CD4-positive, alpha-beta memory T cell (primary cell): ENCODE results near the gene HOOK1. TPM values are rescaled to one million over a fixed set of nuclear protein-coding genes. Genes with fewer than 3 reads are reported as not detected.

Source experiments
- CTCF ChIA-PET: fragments of 350-600 bp; sonication (Branson Sonifier 250); formaldehyde crosslinking; loops from one replicate; lab custom pipeline; 2021; ENCODE audit warnings: inconsistent platforms; ENCODE audit not compliant: partially characterized antibody; lab: Charles Lee
- POLR2A ChIA-PET: fragments of 350-600 bp; sonication (Branson Sonifier 250); formaldehyde crosslinking; loops from one replicate; lab custom pipeline; 2021; ENCODE audit not compliant: partially characterized antibody; lab: Charles Lee
- DNase-seq, 5 donors: peaks; one replicate each; pipeline versions ENCODE4 v3.0.0 to v3.0.0-alpha.2; 2020 to 2022; ENCODE audit warnings: mixed read lengths in 1 of 5
- H3K27ac ChIP-seq: one replicate; pipeline ENCODE4 v1.7.0; 2013; ENCODE audit warnings: low read depth, low read length
- H3K27me3 ChIP-seq: 2 replicates; pipeline ENCODE4 v1.7.0; 2013; ENCODE audit warnings: mild to moderate bottlenecking, low read length, moderate library complexity; ENCODE audit not compliant: insufficient read depth
- H3K36me3 ChIP-seq: 2 replicates; pipeline ENCODE4 v1.7.0; 2013; ENCODE audit warnings: mild to moderate bottlenecking, low read length, moderate library complexity; ENCODE audit not compliant: insufficient read depth
- H3K4me1 ChIP-seq: 2 replicates; pipeline ENCODE4 v1.7.0; 2013; ENCODE audit warnings: mild to moderate bottlenecking, low read length, moderate library complexity; ENCODE audit not compliant: insufficient read depth
- H3K4me3 ChIP-seq, 2 donors: one replicate each; pipeline ENCODE4 v1.7.0; 2013; ENCODE audit warnings: low read length in 2 of 2, mild to moderate bottlenecking in 1 of 2
- H3K9me3 ChIP-seq, 2 donors: one replicate each; pipeline ENCODE4 v1.7.0; 2013; ENCODE audit warnings: low read length in 2 of 2, control low read depth in 1 of 2; ENCODE audit not compliant: control insufficient read depth in 1 of 2
- H3K27ac Mint-ChIP-seq, 7 donors: one replicate each; pipeline ENCODE4 v1.8.0; 2020 to 2021; ENCODE audit warnings: mixed read lengths in 7 of 7, mild to moderate bottlenecking in 6 of 7, inconsistent platforms in 3 of 7, moderate library complexity in 3 of 7
- H3K27me3 Mint-ChIP-seq, 2 donors: one replicate each; pipeline ENCODE4 v1.8.0; 2020 to 2021; ENCODE audit warnings: mixed read lengths in 2 of 2
- H3K36me3 Mint-ChIP-seq, 2 donors: one replicate each; pipeline ENCODE4 v1.8.0; 2020 to 2021; ENCODE audit warnings: mixed read lengths in 2 of 2, inconsistent platforms in 1 of 2, mild to moderate bottlenecking in 1 of 2
- H3K4me1 Mint-ChIP-seq, 4 donors: one replicate each; pipeline ENCODE4 v1.8.0; 2020 to 2021; ENCODE audit warnings: mixed read lengths in 4 of 4, mild to moderate bottlenecking in 1 of 4
- H3K4me3 Mint-ChIP-seq, 8 donors: one replicate each; pipeline ENCODE4 v1.8.0; 2020 to 2021; ENCODE audit warnings: mixed read lengths in 8 of 8, mild to moderate bottlenecking in 7 of 8, moderate library complexity in 6 of 8, inconsistent platforms in 3 of 8
- H3K9me3 Mint-ChIP-seq, 8 donors: one replicate each; pipeline ENCODE4 v1.8.0; 2020 to 2021; ENCODE audit warnings: mixed read lengths in 8 of 8, mild to moderate bottlenecking in 5 of 8, inconsistent platforms in 3 of 8, moderate library complexity in 1 of 8
- intact Hi-C: fragments of 100-400 bp; cut with micrococcal nuclease; formaldehyde crosslinking; loops from one replicate; pipeline ENCODE4 v1.15.1; 2023
- polyA plus RNA-seq, 2 donors: library from polyadenylated mRNA; unstranded; fragments of 300-500 nt; fragmentation: Illumina TruSeq; gene quantifications; one replicate each; pipeline ENCODE4 v1.2.3, GENCODE V29; 2021
- total RNA-seq, 2 experiments: library from RNA; stranded (reverse); gene quantifications; one replicate each; pipeline ENCODE4 v1.2.3, GENCODE V29; 2021

Gene HOOK1
- total and polyA plus RNA-seq, 4 experiments from 2014 or later = 9.3 to 19.2 (median 13.3) TPM

GRCh38 chr1:59804301-59804700 is 10.4 kb upstream of the HOOK1 start:
- peaks cover 0 to 4% (median 0%) of the 10 kb centered on the region in 8 donors for H3K9me3 Mint-ChIP-seq
- no peaks in the 10 kb centered on the region for H3K36me3 Mint-ChIP-seq
- H3K4me1 Mint-ChIP-seq = peaks cover 0 to 1% (median 0%) of the 10 kb centered on the region in 4 donors
- ChIA-PET CTCF (no interaction called here), POLR2A (interaction anchor here (0.7 kb wide), 1 partner anchor 8 kb away, joined by 3 read pairs; no protein-coding TSS in a partner anchor)
- H3K27me3 Mint-ChIP-seq = peaks cover 14 to 18% of the 10 kb centered on the region in 2 donors
- Histone ChIP-seq H3K4me3 (no peak overlapping the region), H3K27ac (no peak overlapping the region), H3K27me3 (peaks cover 4% of the 10 kb centered on the region), H3K9me3 (no peaks in the 10 kb centered on the region), H3K36me3 (no peaks in the 10 kb centered on the region), H3K4me1 (no peaks in the 10 kb centered on the region)
- H3K4me3 Mint-ChIP-seq = no peak overlapping the region
- no peak for DNase-seq
- no peak overlapping the region for H3K27ac Mint-ChIP-seq
- intact Hi-C loops = no loop called here

GRCh38 chr1:59805554-59805953 is 9.2 kb upstream of the HOOK1 start:
- Mint-ChIP-seq H3K27ac (no peak overlapping the region), H3K9me3 (peaks cover 0 to 4% (median 0%) of the 10 kb centered on the region in 8 donors), H3K4me1 (peaks cover 0 to 1% (median 0%) of the 10 kb centered on the region in 4 donors), H3K27me3 (peaks cover 20 to 21% of the 10 kb centered on the region in 2 donors), H3K4me3 (no peak overlapping the region), H3K36me3 (no peaks in the 10 kb centered on the region)
- intact Hi-C loops = no loop called here
- Histone ChIP-seq H3K27me3 (peaks cover 3% of the 10 kb centered on the region), H3K36me3 (no peaks in the 10 kb centered on the region), H3K9me3 (no peaks in the 10 kb centered on the region), H3K4me3 (no peak overlapping the region), H3K27ac (no peak overlapping the region), H3K4me1 (no peaks in the 10 kb centered on the region)
- CTCF ChIA-PET = interaction anchor here (1.0 kb wide), 1 partner anchor 40 kb away, joined by 3 read pairs; no protein-coding TSS in a partner anchor
- POLR2A ChIA-PET = no interaction called here
- no peak for DNase-seq

- Histone ChIP-seq H3K9me3 (no peaks in the 10 kb centered on the region), H3K27ac (peak overlapping the region; percentile 70), H3K4me3 (peak overlapping the region in 1 of 2 donors; percentile 52), H3K4me1 (peaks cover 20% of the 10 kb centered on the region), H3K27me3 (no peaks in the 10 kb centered on the region), H3K36me3 (no peaks in the 10 kb centered on the region)
- Mint-ChIP-seq H3K27ac (peak overlapping the region in 6 of 7 donors; percentile 79 to 96 (median 91)), H3K4me3 (peak overlapping the region in 5 of 8 donors; percentile 82 to 93 (median 88)), H3K36me3 (no peaks in the 10 kb centered on the region), H3K27me3 (peaks cover 10 to 14% of the 10 kb centered on the region in 2 donors), H3K9me3 (no peaks in the 10 kb centered on the region), H3K4me1 (peaks cover 3 to 6% (median 5%) of the 10 kb centered on the region in 4 donors)
- ChIA-PET CTCF (interaction anchor here (1.6 kb wide), 1 partner anchor 55 kb away, joined by 4 read pairs; no protein-coding TSS in a partner anchor), POLR2A (interaction anchor here (0.9 to 2.6 kb wide), 3 partner anchors 10 to 1268 kb away, joined by 3 to 8 read pairs (median 4); partner anchors contain the start of genes JUN and OMA1)
- peak; percentile 86 to 94 (median 92) for DNase-seq
- intact Hi-C loops = loop anchor here (1.0 to 10.0 kb wide), 3 partner anchors 1114 to 1910 kb away; partner anchors contain the start of genes MYSM1, OMA1 and TM2D1
Observed at GRCh38 chr1:59814180-59814900, 409 bp upstream of the HOOK1 start.

- H3K27me3 Mint-ChIP-seq = peaks cover 5 to 8% of the 10 kb centered on the region in 2 donors
- peak in 1 of 5 donors; percentile 31 for DNase-seq
- Histone ChIP-seq H3K36me3 (no peaks in the 10 kb centered on the region), H3K27me3 (no peaks in the 10 kb centered on the region), H3K4me3 (peak overlapping the region in 1 of 2 donors; percentile 52), H3K9me3 (no peaks in the 10 kb centered on the region), H3K4me1 (peaks cover 20% of the 10 kb centered on the region), H3K27ac (no peak overlapping the region)
- ChIA-PET CTCF (interaction anchor here (0.9 kb wide), 1 partner anchor 1233 kb away, joined by 3 read pairs; no protein-coding TSS in a partner anchor), POLR2A (interaction anchor here (2.6 kb wide), 1 partner anchor 1032 kb away, joined by 8 read pairs; the partner anchor contains the start of gene JUN)
- intact Hi-C loops = loop anchor here (2.0 to 10.0 kb wide), 3 partner anchors 1115 to 1909 kb away; partner anchors contain the start of genes MYSM1 and TM2D1
- no peak overlapping the region for H3K27ac Mint-ChIP-seq
- no peaks in the 10 kb centered on the region for H3K36me3 Mint-ChIP-seq
- H3K4me3 Mint-ChIP-seq = no peak overlapping the region
- no peaks in the 10 kb centered on the region for H3K9me3 Mint-ChIP-seq
- peaks cover 6 to 18% (median 10%) of the 10 kb centered on the region in 4 donors for H3K4me1 Mint-ChIP-seq
Observed at GRCh38 chr1:59815892-59816291, 1.1 kb downstream of the HOOK1 start.

- no peak overlapping the region for H3K4me3 Mint-ChIP-seq
- H3K4me1 Mint-ChIP-seq = peaks cover 6 to 18% (median 10%) of the 10 kb centered on the region in 4 donors
- Histone ChIP-seq H3K4me1 (peaks cover 20% of the 10 kb centered on the region), H3K36me3 (no peaks in the 10 kb centered on the region), H3K27ac (no peak overlapping the region), H3K9me3 (no peaks in the 10 kb centered on the region), H3K4me3 (no peak overlapping the region), H3K27me3 (no peaks in the 10 kb centered on the region)
- no peak for DNase-seq
- H3K27me3 Mint-ChIP-seq = peaks cover 2 to 5% of the 10 kb centered on the region in 2 donors
- H3K9me3 Mint-ChIP-seq = no peaks in the 10 kb centered on the region
- CTCF ChIA-PET = interaction anchor here (0.9 kb wide), 1 partner anchor 1233 kb away, joined by 3 read pairs; no protein-coding TSS in a partner anchor
- POLR2A ChIA-PET = no interaction called here
- intact Hi-C loops = loop anchor here (5.0 to 10.0 kb wide), 2 partner anchors 1261 to 1908 kb away; partner anchors contain the start of gene TM2D1
- no peak overlapping the region for H3K27ac Mint-ChIP-seq
- H3K36me3 Mint-ChIP-seq = no peaks in the 10 kb centered on the region
Observed at GRCh38 chr1:59816318-59816878, 1.6 kb downstream of the HOOK1 start.

GRCh38 chr1:59819566-59820438 is 5.1 kb downstream of the HOOK1 start:
- peaks cover 2 to 6% of the 10 kb centered on the region in 2 donors for H3K36me3 Mint-ChIP-seq
- Histone ChIP-seq H3K4me3 (no peak overlapping the region), H3K36me3 (no peaks in the 10 kb centered on the region), H3K27me3 (no peaks in the 10 kb centered on the region), H3K27ac (no peak overlapping the region), H3K4me1 (peaks cover 15% of the 10 kb centered on the region), H3K9me3 (no peaks in the 10 kb centered on the region)
- H3K27ac Mint-ChIP-seq = no peak overlapping the region
- H3K9me3 Mint-ChIP-seq = no peaks in the 10 kb centered on the region
- POLR2A ChIA-PET = no interaction called here
- H3K4me1 Mint-ChIP-seq = peaks cover 0 to 14% (median 8%) of the 10 kb centered on the region in 4 donors
- CTCF ChIA-PET = no interaction called here
- intact Hi-C loops = loop anchor here (5.0 to 10.0 kb wide), 2 partner anchors 1257 to 1905 kb away; partner anchors contain the start of gene TM2D1
- H3K4me3 Mint-ChIP-seq = no peak overlapping the region
- no peaks in the 10 kb centered on the region for H3K27me3 Mint-ChIP-seq
- no peak for DNase-seq
